BLaER1 (cell line): ENCODE measurements around the gene STK24.

ENCODE experiments used
- H3K27ac ChIP-seq: shearing (Covaris generic); formaldehyde crosslinking; 2 replicates; pipeline ENCODE4 v1.8.1; 2022
- H3K27me3 ChIP-seq: shearing (Covaris generic); formaldehyde crosslinking; 2 replicates; pipeline ENCODE4 v1.8.1; 2022
- H3K36me3 ChIP-seq: shearing (Covaris generic); formaldehyde crosslinking; 2 replicates; pipeline ENCODE4 v1.8.1; 2022
- H3K4me1 ChIP-seq: shearing (Covaris generic); formaldehyde crosslinking; 2 replicates; pipeline ENCODE4 v1.8.1; 2022
- H3K4me2 ChIP-seq: shearing (Covaris generic); formaldehyde crosslinking; 2 replicates; pipeline ENCODE4 v1.8.1; 2022
- H3K4me3 ChIP-seq: shearing (Covaris generic); formaldehyde crosslinking; 2 replicates; pipeline ENCODE4 v1.8.1; 2022
- H3K9ac ChIP-seq: shearing (Covaris generic); formaldehyde crosslinking; 2 replicates; pipeline ENCODE4 v1.8.1; 2022
- H3K9me3 ChIP-seq: shearing (Covaris generic); formaldehyde crosslinking; 2 replicates; pipeline ENCODE4 v1.8.1; 2022
- H4K20me1 ChIP-seq: shearing (Covaris generic); formaldehyde crosslinking; 2 replicates; pipeline ENCODE4 v1.8.1; 2022
- Cebpa-rat ChIP-seq: shearing (Covaris generic); IDR thresholded peaks from 2 replicates; pipeline ENCODE4 v1.8.1; 2022

STK24 gene

DNA sequence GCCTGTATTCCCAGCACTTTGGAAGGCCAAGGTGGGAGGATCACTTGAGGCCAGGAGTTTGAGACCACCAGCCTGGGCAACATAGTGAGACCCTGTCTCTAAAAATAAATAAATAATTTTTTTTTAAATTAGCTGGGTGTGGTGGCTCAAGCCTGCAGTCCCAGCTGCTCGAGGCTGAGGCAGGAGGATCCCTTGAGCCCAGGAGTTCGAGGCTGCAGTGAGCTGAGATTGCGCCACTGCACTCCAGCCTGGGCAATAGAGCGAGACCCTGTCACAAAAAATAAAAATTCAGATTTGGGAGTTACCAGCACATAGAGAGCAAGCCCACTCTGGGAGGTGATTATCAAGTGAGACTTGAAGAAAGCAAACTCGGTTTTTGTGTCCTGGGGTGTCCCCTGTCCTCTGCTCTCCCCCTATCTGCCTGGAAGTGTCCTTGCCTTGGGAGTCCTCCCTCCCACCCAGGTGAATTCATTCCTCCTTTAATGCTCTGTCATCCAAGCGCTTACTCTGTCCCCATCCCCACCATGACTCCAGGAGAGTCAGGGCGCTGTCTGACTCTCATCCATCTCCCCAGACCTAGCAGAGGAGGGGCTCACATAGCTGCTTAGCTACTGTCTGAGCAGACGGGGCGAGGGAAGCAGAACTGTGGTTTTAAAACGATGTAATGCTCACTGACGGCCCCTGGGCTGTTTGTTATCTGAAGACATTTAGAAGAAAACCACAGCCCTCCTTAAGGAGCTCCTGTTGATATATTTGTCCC is 146.8 kb downstream of the STK24 start:
- TF ChIP-seq Cebpa-rat = no peak
- no peaks in the 10 kb centered on the region for H4K20me1 ChIP-seq

GRCh38 chr13:98429531-98429930 is 147.4 kb downstream of the STK24 start:
- Histone ChIP-seq H3K9me3 (no peaks in the 10 kb centered on the region), H3K4me2 (no peak overlapping the region), H3K4me1 (peaks cover 29% of the 10 kb centered on the region), H3K36me3 (peaks cover 51% of the 10 kb centered on the region), H3K27me3 (no peaks in the 10 kb centered on the region), H4K20me1 (no peaks in the 10 kb centered on the region), H3K27ac (no peak overlapping the region), H3K4me3 (no peak overlapping the region), H3K9ac (no peak overlapping the region)
- TF ChIP-seq Cebpa-rat = no peak

More for the DNA sequence above, 146.8 kb downstream of the STK24 start:
- Histone ChIP-seq H3K27ac (no peak overlapping the region), H3K4me1 (peaks cover 29% of the 10 kb centered on the region), H3K9ac (no peak overlapping the region), H3K9me3 (no peaks in the 10 kb centered on the region), H3K4me3 (no peak overlapping the region), H3K36me3 (peaks cover 45% of the 10 kb centered on the region), H3K4me2 (peak overlapping the region; percentile 40), H3K27me3 (no peaks in the 10 kb centered on the region)

DNA sequence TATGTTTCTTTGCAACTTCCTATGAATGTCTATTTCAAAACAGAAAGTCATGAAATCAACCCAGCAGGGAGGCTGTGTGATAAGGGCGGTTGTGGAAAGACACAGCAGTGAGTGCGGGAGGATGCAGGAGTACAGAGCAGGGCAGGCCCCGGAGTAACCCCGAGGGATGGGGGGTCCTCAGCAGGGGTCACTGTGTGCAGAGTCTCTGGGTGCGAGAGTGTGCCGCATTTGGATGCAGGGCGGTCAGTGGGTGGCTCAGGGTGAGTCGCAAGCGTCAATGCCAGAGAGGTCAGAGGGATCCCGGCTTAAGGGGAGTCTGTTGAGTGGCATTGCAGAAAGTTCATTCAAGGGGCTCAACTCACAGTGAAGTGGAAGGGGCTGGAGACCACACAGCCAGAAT is 147.8 kb downstream of the STK24 start:
- H3K36me3 ChIP-seq = peaks cover 55% of the 10 kb centered on the region
- H3K27ac ChIP-seq = no peak overlapping the region
- H3K4me2 ChIP-seq = no peak overlapping the region
- no peaks in the 10 kb centered on the region for H4K20me1 ChIP-seq
- no peaks in the 10 kb centered on the region for H3K9me3 ChIP-seq
- H3K4me3 ChIP-seq = no peak overlapping the region
- no peak overlapping the region for H3K9ac ChIP-seq
- H3K4me1 ChIP-seq = peaks cover 29% of the 10 kb centered on the region
- no peak for TF ChIP-seq Cebpa-rat
- H3K27me3 ChIP-seq = no peaks in the 10 kb centered on the region

- Histone ChIP-seq H3K9ac (no peak overlapping the region), H3K4me3 (no peak overlapping the region), H3K4me2 (no peak overlapping the region), H3K9me3 (no peaks in the 10 kb centered on the region), H4K20me1 (no peaks in the 10 kb centered on the region), H3K27me3 (no peaks in the 10 kb centered on the region), H3K36me3 (peaks cover 55% of the 10 kb centered on the region), H3K27ac (no peak overlapping the region), H3K4me1 (peaks cover 29% of the 10 kb centered on the region)
- no peak for TF ChIP-seq Cebpa-rat
These were observed 148.5 kb downstream of the STK24 start for GRCh38 chr13:98428256-98428966.

GRCh38 chr13:98427331-98427995 is 149.4 kb downstream of the STK24 start:
- Histone ChIP-seq H3K27me3 (no peaks in the 10 kb centered on the region), H3K4me2 (no peak overlapping the region), H3K9me3 (no peaks in the 10 kb centered on the region), H3K27ac (no peak overlapping the region), H4K20me1 (no peaks in the 10 kb centered on the region), H3K9ac (no peak overlapping the region), H3K4me1 (peaks cover 26% of the 10 kb centered on the region), H3K36me3 (peaks cover 64% of the 10 kb centered on the region), H3K4me3 (no peak overlapping the region)
- no peak for TF ChIP-seq Cebpa-rat

DNA sequence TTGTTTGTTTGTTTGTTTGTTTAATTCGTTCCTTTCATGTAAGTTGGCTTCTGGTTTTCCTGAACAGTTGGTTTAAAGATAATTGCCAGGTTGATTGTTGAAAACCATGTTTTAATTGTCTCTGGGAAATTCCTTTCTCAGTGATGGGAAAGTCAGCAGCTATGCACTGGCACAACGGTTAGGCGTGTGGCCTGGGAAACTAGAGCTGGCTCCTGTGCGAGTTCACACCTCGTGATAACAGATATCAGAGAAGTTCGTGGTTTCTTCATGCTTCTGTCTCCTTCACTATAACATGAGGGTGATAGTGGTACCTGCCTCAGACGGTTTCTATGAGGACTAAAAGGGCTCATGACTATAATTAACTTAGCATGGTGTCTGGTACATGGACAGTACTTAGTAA is 153.5 kb downstream of the STK24 start:
- Histone ChIP-seq H3K9me3 (no peaks in the 10 kb centered on the region), H3K27ac (no peak overlapping the region), H3K9ac (no peak overlapping the region), H4K20me1 (no peaks in the 10 kb centered on the region), H3K4me3 (no peak overlapping the region), H3K4me1 (peaks cover 9% of the 10 kb centered on the region; the same call in 1 of the 2 replicates), H3K36me3 (peaks cover 71% of the 10 kb centered on the region), H3K27me3 (no peaks in the 10 kb centered on the region), H3K4me2 (no peak overlapping the region)
- TF ChIP-seq Cebpa-rat = no peak

GRCh38 chr13:98422046-98422445 is 154.9 kb downstream of the STK24 start:
- peaks cover 4% of the 10 kb centered on the region for H3K9me3 ChIP-seq
- H3K27ac ChIP-seq = no peak overlapping the region
- H3K9ac ChIP-seq = no peak overlapping the region
- no peak overlapping the region for H3K4me3 ChIP-seq
- no peak for TF ChIP-seq Cebpa-rat
- H3K27me3 ChIP-seq = no peaks in the 10 kb centered on the region
- H3K36me3 ChIP-seq = peaks cover 69% of the 10 kb centered on the region
- H3K4me2 ChIP-seq = no peak overlapping the region
- peaks cover 9% of the 10 kb centered on the region; the same call in 1 of the 2 replicates for H3K4me1 ChIP-seq
- no peaks in the 10 kb centered on the region for H4K20me1 ChIP-seq

DNA sequence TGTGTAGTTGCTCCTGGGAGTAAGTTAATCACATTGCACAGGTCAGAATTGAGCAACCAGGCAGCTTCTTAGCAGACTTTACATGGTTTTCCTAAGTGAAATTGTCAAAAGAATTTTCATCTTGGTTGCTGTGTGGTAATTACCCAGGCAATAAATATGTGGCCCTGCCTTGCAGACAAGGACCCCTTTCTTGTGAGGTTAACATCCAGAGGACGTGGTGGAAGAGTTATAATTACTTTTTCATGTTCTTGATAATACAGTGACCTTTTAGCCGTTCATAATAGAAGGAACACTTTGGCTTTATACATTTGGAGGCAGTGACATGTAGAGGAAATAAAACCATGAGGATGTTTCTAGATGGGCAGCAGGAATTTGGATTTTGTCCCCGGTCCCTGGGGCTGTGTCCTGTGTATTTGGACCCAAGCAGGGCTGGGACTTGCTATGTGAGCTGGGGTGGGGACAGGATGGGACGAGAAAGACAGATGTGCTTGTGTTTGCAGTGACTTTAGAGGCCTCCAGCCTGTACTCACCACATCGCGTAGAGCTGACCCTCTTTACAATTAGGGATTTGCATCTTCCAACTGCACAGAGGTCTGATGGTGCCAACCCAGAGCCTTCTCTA is 156.2 kb downstream of the STK24 start:
- no peak overlapping the region for H3K27ac ChIP-seq
- peaks cover 15% of the 10 kb centered on the region for H3K9me3 ChIP-seq
- H3K4me3 ChIP-seq = no peak overlapping the region
- H3K27me3 ChIP-seq = no peaks in the 10 kb centered on the region
- H4K20me1 ChIP-seq = no peaks in the 10 kb centered on the region
- H3K9ac ChIP-seq = no peak overlapping the region
- no peak for TF ChIP-seq Cebpa-rat
- no peak overlapping the region for H3K4me2 ChIP-seq
- H3K4me1 ChIP-seq = peaks cover 9% of the 10 kb centered on the region; the same call in 1 of the 2 replicates
- H3K36me3 ChIP-seq = peaks cover 70% of the 10 kb centered on the region

DNA sequence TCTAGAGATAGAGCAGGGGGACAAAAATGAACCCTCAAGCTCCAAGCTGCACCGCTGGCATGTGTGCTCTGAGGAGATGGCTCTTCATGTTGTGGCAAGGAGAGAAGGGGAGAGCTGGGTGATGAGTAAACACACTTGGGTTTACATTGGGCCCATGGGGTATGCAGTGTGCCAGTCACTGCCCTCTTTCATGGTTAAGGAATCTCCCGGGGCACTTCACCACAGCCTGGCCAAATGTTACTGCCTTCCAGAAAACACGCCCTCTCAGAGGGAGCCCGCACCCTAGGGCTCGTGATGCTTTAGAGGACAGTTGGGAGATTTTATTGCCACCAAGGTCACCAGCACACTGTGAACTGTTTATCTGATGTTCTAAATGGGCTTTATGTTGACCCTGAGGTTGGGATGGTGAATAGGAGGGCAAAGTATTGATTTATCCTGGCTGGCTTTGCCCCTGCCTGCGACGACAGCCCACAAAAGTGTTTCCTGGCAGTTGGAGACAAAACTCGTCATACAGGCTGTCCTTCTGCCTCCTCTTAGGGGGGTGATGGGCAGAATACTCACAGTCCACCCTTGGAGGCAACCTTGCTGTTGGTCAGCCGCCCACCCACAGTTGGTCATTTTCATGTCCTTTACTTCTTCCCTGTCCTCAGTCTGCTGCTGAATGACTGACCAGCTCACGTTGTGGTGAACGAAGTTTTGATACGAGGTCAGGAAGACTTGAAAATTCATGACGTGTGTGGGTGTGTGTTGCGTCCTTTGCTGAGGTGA is 156.9 kb downstream of the STK24 start:
- H3K36me3 ChIP-seq = peaks cover 71% of the 10 kb centered on the region

More for the DNA sequence above, 156.9 kb downstream of the STK24 start:
- Histone ChIP-seq H3K9me3 (peaks cover 17% of the 10 kb centered on the region), H3K9ac (no peak overlapping the region), H3K27ac (no peak overlapping the region), H3K4me3 (no peak overlapping the region), H3K4me2 (no peak overlapping the region), H3K4me1 (peaks cover 9% of the 10 kb centered on the region; the same call in 1 of the 2 replicates), H3K27me3 (no peaks in the 10 kb centered on the region), H4K20me1 (no peaks in the 10 kb centered on the region)
- TF ChIP-seq Cebpa-rat = no peak
